ENCODE measurements around the gene MRPS34. TPM values are rescaled to one million over a fixed set of nuclear protein-coding genes. Genes with fewer than 3 reads are reported as not detected.

Gene MRPS34
- total and polyA plus RNA-seq, 7 donors = 56.3 to 172 (median 75.1) TPM

- peaks cover 0 to 35% of the 10 kb centered on the region in 2 donors for H3K36me3 ChIP-seq (ENCODE audit: insufficient read depth in 1 of 2, low read depth in 1 of 2)
- intact Hi-C loops (cut with DNase I) = no loop called here
- no peaks in the 10 kb centered on the region for H3K9me3 ChIP-seq
- H3K4me1 ChIP-seq = no peaks in the 10 kb centered on the region
- no peaks in the 10 kb centered on the region for H3K27me3 ChIP-seq (ENCODE audit: insufficient read depth in 3 of 3, low read length in 2 of 3)
- 76 to 89% (median 83%) methylated on average over 23 to 33 of the region's 33 CpGs for WGBS, 3 donors
- no peak for TF ChIP-seq CTCF (IDR thresholded peaks at IDR 0.05)
- peak in 1 of 2 donors; percentile 16 for DNase-seq
- H3K27ac ChIP-seq = no peak overlapping the region
- ATAC-seq = no peak
- H3K4me3 ChIP-seq = no peak overlapping the region
Observed at GRCh38 chr16:1792836-1793577, 20.1 kb upstream of the MRPS34 start.

GRCh38 chr16:1791943-1792812, 19.2 kb upstream of the MRPS34 start:
- no peak for TF ChIP-seq CTCF (IDR thresholded peaks at IDR 0.05)
- intact Hi-C loops (cut with DNase I) = no loop called here
- Histone ChIP-seq H3K36me3 (ENCODE audit: insufficient read depth in 1 of 2, low read depth in 1 of 2) (peaks cover 0 to 43% of the 10 kb centered on the region in 2 donors), H3K27ac (no peak overlapping the region), H3K4me3 (no peak overlapping the region), H3K9me3 (no peaks in the 10 kb centered on the region), H3K27me3 (ENCODE audit: insufficient read depth in 3 of 3, low read length in 2 of 3) (no peaks in the 10 kb centered on the region), H3K4me1 (no peaks in the 10 kb centered on the region)
- no peak for DNase-seq
- ATAC-seq = no peak
- WGBS, 3 donors = 83 to 88% (median 85%) methylated on average over 53 to 59 of the region's 59 CpGs

- no peak for DNase-seq
- no peaks in the 10 kb centered on the region for H3K9me3 ChIP-seq
- H3K36me3 ChIP-seq (ENCODE audit: insufficient read depth in 1 of 2, low read depth in 1 of 2) = peaks cover 0 to 51% of the 10 kb centered on the region in 2 donors
- WGBS, 3 donors = 92 to 94% (median 94%) methylated on average over 50 to 53 of the region's 53 CpGs
- H3K4me1 ChIP-seq = no peaks in the 10 kb centered on the region
- no peak for TF ChIP-seq CTCF (IDR thresholded peaks at IDR 0.05)
- H3K4me3 ChIP-seq = no peak overlapping the region
- intact Hi-C loops (cut with DNase I) = no loop called here
- no peak overlapping the region for H3K27ac ChIP-seq
- no peak for ATAC-seq
- no peaks in the 10 kb centered on the region for H3K27me3 ChIP-seq (ENCODE audit: insufficient read depth in 3 of 3, low read length in 2 of 3)
Observed at GRCh38 chr16:1791256-1791942, 18.5 kb upstream of the MRPS34 start.

- no peak for DNase-seq
Observed at GRCh38 chr16:1790611-1791255, 17.8 kb upstream of the MRPS34 start.

More at GRCh38 chr16:1790611-1791255, 17.8 kb upstream of the MRPS34 start:
- no peaks in the 10 kb centered on the region for H3K27me3 ChIP-seq (ENCODE audit: insufficient read depth in 3 of 3, low read length in 2 of 3)
- no peak for TF ChIP-seq CTCF (IDR thresholded peaks at IDR 0.05)
- H3K4me3 ChIP-seq = no peak overlapping the region
- no peak overlapping the region for H3K27ac ChIP-seq
- 91 to 94% (median 92%) methylated on average over 44 of the region's 44 CpGs for WGBS, 3 donors
- H3K36me3 ChIP-seq (ENCODE audit: insufficient read depth in 1 of 2, low read depth in 1 of 2) = peaks cover 0 to 57% of the 10 kb centered on the region in 2 donors
- no peak for ATAC-seq
- H3K9me3 ChIP-seq = no peaks in the 10 kb centered on the region
- intact Hi-C loops (cut with DNase I) = no loop called here
- no peaks in the 10 kb centered on the region for H3K4me1 ChIP-seq
